Fibroblast of peridontal ligament (primary cell): ENCODE results near the gene MMP11.

Experiments used
- DNase-seq: peaks from one replicate; pipeline ENCODE4 v3.0.0-alpha.2; 2010; ENCODE audit errors: extremely low read depth

The MMP11 gene

DNA sequence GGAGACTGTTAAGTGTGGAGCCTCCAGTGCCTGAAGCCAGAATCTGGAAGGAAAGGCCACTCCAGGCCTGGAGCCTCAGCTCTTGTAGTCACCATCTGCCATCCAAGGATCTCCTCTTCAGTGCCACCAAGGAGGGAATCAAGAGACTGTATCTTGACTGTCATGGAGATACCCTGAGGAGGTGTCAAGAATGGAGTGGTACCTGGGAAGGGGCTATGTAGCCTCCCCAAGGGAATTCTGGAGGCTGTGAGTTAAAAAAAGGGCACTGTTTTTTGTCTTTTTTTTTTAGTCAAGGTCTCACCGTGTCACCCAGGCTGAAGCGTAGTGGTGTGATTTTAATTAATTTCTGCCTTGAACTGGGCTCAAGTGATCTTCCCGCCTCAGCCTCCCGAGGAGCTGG is 13.1 kb upstream of the MMP11 start:
- no peak for DNase-seq

GRCh38 chr22:23760056-23760455 is 12.6 kb upstream of the MMP11 start:
- no peak for DNase-seq

DNA sequence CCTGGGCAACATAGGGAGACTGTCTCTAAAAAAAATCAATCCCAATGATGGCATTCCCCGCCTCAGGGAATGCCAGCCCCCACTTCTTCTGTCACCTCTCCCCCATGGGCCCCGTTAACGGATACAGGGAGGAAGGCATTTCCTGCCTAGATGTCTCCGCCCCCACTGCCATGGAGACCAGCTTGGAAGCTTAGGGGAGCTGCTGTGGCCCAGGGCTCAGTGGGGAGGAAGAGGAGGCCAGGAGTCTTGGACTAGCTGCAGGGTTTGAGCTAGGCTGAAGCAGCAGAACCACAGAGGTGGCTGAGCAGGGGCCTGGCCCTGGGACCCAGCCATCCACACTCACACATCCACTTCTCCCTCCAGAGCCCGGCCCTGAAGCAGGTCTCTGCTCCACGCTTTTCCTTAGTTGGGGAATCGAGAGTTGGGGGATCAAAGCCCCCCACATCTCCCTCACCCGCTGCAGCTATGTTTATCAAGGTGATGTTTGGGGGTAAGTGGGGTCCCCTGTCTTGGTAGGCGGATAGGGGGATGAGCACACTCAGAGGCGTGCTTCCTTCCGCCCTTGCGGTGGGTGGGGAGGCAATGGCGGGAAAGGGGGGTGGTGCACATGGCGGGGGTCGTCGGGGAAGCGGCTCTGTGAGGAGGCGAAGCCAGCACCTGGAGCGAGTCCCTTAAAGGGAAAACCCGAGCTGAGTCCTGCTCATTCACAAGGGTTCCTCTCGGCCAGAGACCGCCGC is 9.6 kb upstream of the MMP11 start, which contains the start of gene C22orf15:
Gene C22orf15 (plus strand): TSS at position 149 of the 737 bp plus-strand sequence. CDS start 317 bp downstream, at position 466.
- no peak for DNase-seq

- DNase-seq = no peak
Measured at GRCh38 chr22:23763579-23763945, 9.1 kb upstream of the MMP11 start.

DNA sequence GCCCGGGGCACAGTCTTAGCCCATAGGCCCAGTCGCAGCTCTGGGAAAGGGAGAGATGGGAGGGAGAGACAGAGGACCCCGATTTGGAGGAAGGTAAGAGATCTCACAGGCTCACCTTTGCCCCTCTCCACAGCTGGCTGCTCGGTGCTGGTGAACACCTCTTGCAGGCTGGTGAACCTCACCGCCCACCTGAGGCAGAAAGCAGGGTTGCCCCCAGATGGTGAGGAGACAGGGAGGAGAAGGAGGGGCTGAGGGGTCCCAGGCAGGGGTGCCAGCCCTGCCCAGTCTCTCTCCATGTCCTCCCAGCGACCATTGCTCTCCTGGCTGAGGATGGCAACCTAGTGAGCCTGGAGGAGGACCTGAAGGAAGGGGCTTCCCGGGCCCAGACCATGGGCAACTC is 8.7 kb upstream of the MMP11 start:
- DNase-seq = no peak

- no peak for DNase-seq
Measured at GRCh38 chr22:23764899-23765881, 7.5 kb upstream of the MMP11 start.

DNA sequence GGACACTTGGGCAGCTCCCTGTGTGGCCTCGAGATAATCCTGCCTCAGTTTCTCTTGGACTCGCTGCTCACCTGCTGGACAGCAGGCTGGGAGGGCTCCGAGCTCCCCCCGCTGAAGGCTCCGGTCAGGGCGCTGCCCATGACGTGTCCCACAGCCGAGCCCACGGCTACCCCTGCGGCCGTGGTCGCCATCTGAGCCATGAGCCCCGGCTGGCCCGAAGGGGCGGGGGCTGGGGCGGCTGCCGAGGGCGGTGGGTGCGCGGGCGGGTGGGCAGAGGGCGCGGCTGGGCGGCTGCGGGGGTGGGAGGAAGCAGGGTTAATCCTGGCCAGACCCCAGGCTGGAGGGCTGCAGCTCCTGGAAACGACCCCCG is 5.4 kb upstream of the MMP11 start:
- DNase-seq = no peak

DNA sequence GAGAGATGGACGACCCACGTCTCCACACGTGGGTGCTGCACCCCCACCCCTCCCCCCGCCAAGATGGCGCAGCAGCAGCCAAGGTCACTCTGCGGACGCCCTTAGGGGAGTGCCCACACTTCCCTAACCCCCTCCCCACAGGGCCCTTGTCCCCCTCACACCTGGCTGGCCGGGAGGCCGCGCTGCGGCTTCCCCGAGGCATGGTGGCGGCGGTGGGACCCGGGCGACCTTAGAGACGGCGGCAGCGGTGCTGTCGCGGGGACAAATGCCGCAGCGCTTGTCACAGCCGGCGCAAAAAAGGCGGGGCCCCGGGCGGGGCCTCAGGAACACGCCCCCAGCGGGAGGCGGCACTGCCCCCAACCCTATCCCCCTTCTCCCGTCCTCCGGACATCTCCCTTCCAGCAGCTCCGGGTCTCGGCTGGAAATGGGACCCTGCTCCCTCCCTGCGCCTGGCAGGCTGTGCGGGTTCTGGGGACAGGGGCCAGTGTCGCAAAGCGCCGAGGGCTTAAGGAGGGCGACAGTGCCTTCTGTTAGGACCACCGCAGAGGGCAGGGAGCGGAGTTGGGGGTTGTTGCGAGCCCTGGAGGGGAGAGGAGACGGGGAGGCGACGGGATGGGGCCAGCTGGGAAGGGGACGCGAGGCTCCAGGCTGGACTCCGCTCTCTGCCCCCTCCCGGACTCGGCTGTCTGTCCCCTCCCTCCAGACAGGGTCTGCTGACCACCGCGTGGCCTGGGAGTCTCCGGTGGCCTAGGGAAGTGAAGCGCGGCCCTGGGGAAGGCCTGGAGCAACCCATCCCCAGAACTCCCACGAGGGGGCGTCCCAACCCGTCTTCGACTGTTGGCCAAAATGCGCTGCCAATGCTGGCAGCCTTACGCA is 4.7 kb upstream of the MMP11 start, which contains the start of gene CHCHD10:
Gene CHCHD10 (minus strand): TSS at position 300 of the 876 bp plus-strand sequence. CDS start 98 bp downstream, at position 202.
- peak; percentile 68 for DNase-seq

GRCh38 chr22:23769321-23769965 is 3.2 kb upstream of the MMP11 start:
- DNase-seq = no peak

GRCh38 chr22:23772315-23772648 is 367 bp upstream of the MMP11 start:
- no peak for DNase-seq

GRCh38 chr22:23773483-23774113 is 949 bp downstream of the MMP11 start:
- DNase-seq = no peak

DNA sequence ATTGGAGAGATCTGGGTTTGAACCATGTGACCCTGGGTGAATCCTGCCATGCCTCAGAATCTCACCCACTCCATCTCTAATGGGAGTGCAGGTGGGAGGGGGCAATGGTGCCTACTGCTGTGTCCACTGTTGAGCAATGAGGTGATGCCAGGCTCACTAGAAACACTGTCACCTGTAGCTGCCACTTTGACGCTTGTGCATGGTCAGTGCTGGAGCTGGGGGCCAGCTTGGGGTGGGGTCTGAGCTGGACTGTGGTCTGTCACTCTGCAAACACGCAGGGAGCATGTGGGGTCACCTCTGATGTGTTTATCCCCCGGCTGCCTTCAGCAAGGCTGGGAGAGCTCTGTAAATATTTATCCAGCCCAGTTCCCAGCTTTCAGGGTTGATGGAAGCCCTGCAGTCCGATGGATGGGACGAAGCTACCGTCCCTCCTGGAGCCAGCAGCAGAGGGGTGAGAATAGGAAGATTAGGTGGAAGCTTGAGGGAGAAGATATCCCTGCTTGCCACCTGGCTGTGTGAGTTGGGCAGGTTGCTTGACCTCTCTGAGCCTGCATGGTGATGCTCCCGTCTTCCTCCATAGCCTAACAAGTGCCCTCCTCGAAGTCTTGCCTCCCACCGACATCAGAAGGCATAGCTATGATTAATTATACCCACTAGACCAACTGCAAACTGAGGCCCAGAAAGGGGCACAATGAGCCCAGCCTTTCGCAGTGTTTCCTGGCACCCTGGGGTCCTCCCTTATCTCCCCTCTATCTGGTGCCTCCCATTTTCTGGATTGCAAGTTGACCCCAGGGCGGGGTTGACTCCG is 1.7 kb downstream of the MMP11 start:
- DNase-seq = no peak

DNA sequence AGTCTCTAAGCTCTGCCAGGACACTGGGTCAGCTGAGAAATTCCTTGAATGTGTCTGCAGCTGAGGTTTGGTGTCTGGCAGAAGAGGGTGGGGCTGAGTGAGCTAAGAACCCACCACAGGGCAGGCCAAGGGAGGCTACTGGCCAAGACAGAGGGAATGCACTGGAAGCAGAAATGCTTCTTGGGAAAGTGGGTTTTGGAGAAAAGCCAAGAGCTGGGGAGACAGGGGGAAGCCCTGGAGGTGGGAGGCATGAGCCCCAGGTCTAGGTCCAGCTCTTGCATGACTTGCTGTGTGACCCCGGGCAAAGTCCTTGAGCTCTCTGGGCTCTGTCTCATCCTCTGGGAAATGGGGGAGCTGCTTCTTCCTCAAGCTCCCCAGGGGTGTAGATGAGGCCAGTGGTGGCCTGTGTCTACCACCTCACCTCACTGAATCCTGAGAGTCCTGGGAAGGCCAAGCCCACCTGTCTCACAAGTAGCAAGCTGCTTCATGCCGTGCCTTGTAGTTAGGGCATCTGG is 2.3 kb downstream of the MMP11 start:
- peak; percentile 73 for DNase-seq

- DNase-seq = no peak
Measured at GRCh38 chr22:23775779-23776375, 3.2 kb downstream of the MMP11 start.

GRCh38 chr22:23777776-23778576 is 5.3 kb downstream of the MMP11 start:
- DNase-seq = no peak

DNA sequence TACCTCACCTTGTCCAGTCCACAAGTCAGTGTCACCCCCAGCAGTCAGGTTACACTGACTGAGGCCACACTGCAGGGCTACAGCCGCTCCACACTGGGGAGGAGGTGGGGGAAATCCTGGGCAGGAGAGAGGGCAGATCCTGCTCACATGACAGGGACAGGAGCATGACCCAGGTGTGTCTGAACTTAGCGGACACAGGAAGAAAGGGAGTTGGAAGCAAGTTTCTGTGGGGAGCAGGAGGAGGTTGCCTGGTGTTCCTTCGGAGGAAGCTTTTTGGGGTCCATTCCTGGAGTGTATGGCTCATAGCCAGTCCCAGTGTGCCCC is 5.9 kb downstream of the MMP11 start:
- no peak for DNase-seq

DNA sequence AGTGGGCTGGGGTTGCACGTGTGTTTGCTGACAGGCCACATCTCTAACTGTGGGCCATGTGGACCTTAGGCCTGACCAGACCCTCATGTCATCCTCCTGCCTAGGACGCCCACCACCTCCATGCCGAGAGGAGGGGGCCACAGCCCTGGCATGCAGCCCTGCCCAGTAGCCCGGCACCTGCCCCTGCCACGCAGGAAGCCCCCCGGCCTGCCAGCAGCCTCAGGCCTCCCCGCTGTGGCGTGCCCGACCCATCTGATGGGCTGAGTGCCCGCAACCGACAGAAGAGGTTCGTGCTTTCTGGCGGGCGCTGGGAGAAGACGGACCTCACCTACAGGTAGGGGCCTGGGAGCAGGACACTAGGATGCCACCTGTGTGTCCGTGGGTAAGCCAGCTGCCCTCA is 6.4 kb downstream of the MMP11 start:
- no peak for DNase-seq

DNA sequence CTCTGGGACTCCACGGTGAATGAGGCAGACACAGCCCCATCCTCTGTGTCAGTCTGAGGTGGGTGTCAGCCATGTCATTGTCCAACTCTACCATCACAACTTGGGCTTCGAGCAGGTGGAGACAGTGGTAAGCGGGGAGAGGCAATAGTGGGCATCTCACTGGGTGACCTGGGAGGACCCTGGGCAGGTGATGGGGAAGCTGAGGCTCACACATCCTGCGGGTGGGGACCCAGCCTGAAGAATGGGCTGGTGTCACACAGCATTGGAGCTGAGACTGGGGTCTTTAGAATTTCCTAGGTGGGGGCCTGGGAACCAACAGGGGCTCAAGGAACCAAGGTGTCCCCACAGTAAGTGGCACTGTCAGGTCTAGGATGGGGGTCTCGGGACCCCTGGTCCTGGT is 7.1 kb downstream of the MMP11 start:
- no peak for DNase-seq
